ENCODE measurements around the gene TMED8. TPM values are rescaled to one million over a fixed set of nuclear protein-coding genes. Genes with fewer than 3 reads are reported as not detected.

The TMED8 gene
- total RNA-seq, 1 experiment from 2014 or later = 73.8 TPM

- Histone ChIP-seq H3K79me2 (ENCODE audit: low read length) (no peaks in the 10 kb centered on the region), H3K9me2 (replicated peaks; ENCODE audit: insufficient read depth, low read length) (no peaks in the 10 kb centered on the region), H2AFZ (ENCODE audit: low read length) (no peak overlapping the region), H3K27ac (ENCODE audit: low read length) (no peak overlapping the region), H3K27me3 (ENCODE audit: low read length) (no peaks in the 10 kb centered on the region), H3K36me3 (ENCODE audit: insufficient read depth, low read length) (no peaks in the 10 kb centered on the region; the same call in 1 of the 2 replicates), H3K4me3 (ENCODE audit: low read length) (no peak overlapping the region), H4K20me1 (ENCODE audit: insufficient read depth, low read depth, low read length) (no peaks in the 10 kb centered on the region), H3K4me2 (ENCODE audit: low read depth, low read length, poor library complexity, severe bottlenecking) (no peak overlapping the region), H3K4me1 (ENCODE audit: low read length) (no peaks in the 10 kb centered on the region), H3K9me3 (ENCODE audit: low read length) (no peaks in the 10 kb centered on the region), H3K9ac (ENCODE audit: low read length) (no peak overlapping the region)
- DNase-seq = no peak
Measured at GRCh38 chr14:77299771-77300170, 77.1 kb downstream of the TMED8 start.

GRCh38 chr14:77296906-77297305 is 80.0 kb downstream of the TMED8 start:
- DNase-seq = no peak
- H3K27ac ChIP-seq (ENCODE audit: low read length) = no peak overlapping the region
- no peak overlapping the region for H3K9ac ChIP-seq (ENCODE audit: low read length)
- H3K79me2 ChIP-seq (ENCODE audit: low read length) = no peaks in the 10 kb centered on the region
- H2AFZ ChIP-seq (ENCODE audit: low read length) = no peak overlapping the region
- no peaks in the 10 kb centered on the region for H3K9me3 ChIP-seq (ENCODE audit: low read length)
- H3K9me2 ChIP-seq (replicated peaks; ENCODE audit: insufficient read depth, low read length) = no peaks in the 10 kb centered on the region
- no peak overlapping the region for H3K4me3 ChIP-seq (ENCODE audit: low read length)
- H3K27me3 ChIP-seq (ENCODE audit: low read length) = no peaks in the 10 kb centered on the region
- no peaks in the 10 kb centered on the region for H4K20me1 ChIP-seq (ENCODE audit: insufficient read depth, low read depth, low read length)
- H3K4me1 ChIP-seq (ENCODE audit: low read length) = no peaks in the 10 kb centered on the region
- no peak overlapping the region for H3K4me2 ChIP-seq (ENCODE audit: low read depth, low read length, poor library complexity, severe bottlenecking)
- H3K36me3 ChIP-seq (ENCODE audit: insufficient read depth, low read length) = peaks cover 13% of the 10 kb centered on the region

- Histone ChIP-seq H3K9ac (ENCODE audit: low read length) (no peak overlapping the region), H3K27ac (ENCODE audit: low read length) (no peak overlapping the region), H3K9me3 (ENCODE audit: low read length) (no peaks in the 10 kb centered on the region), H3K9me2 (replicated peaks; ENCODE audit: insufficient read depth, low read length) (no peaks in the 10 kb centered on the region), H3K4me1 (ENCODE audit: low read length) (no peaks in the 10 kb centered on the region), H3K27me3 (ENCODE audit: low read length) (no peaks in the 10 kb centered on the region), H3K4me2 (ENCODE audit: low read depth, low read length, poor library complexity, severe bottlenecking) (no peak overlapping the region), H3K79me2 (ENCODE audit: low read length) (no peaks in the 10 kb centered on the region), H4K20me1 (ENCODE audit: insufficient read depth, low read depth, low read length) (no peaks in the 10 kb centered on the region), H2AFZ (ENCODE audit: low read length) (no peak overlapping the region), H3K4me3 (ENCODE audit: low read length) (no peak overlapping the region), H3K36me3 (ENCODE audit: insufficient read depth, low read length) (peaks cover 13% of the 10 kb centered on the region)
- no peak for DNase-seq
Measured at GRCh38 chr14:77296155-77296554, 80.7 kb downstream of the TMED8 start.

GRCh38 chr14:77290705-77291104 is 86.2 kb downstream of the TMED8 start:
- Histone ChIP-seq H3K9me2 (replicated peaks; ENCODE audit: insufficient read depth, low read length) (no peaks in the 10 kb centered on the region), H3K9me3 (ENCODE audit: low read length) (no peaks in the 10 kb centered on the region), H2AFZ (ENCODE audit: low read length) (no peak overlapping the region), H3K79me2 (ENCODE audit: low read length) (no peaks in the 10 kb centered on the region), H3K9ac (ENCODE audit: low read length) (no peak overlapping the region), H3K27ac (ENCODE audit: low read length) (no peak overlapping the region), H3K27me3 (ENCODE audit: low read length) (no peaks in the 10 kb centered on the region), H4K20me1 (ENCODE audit: insufficient read depth, low read depth, low read length) (no peaks in the 10 kb centered on the region), H3K4me1 (ENCODE audit: low read length) (no peaks in the 10 kb centered on the region), H3K4me2 (ENCODE audit: low read depth, low read length, poor library complexity, severe bottlenecking) (no peak overlapping the region), H3K4me3 (ENCODE audit: low read length) (no peak overlapping the region), H3K36me3 (ENCODE audit: insufficient read depth, low read length) (peaks cover 28% of the 10 kb centered on the region)
- DNase-seq = peak; percentile 59

GRCh38 chr14:77286576-77286975 is 90.3 kb downstream of the TMED8 start:
- Histone ChIP-seq H3K4me2 (ENCODE audit: low read depth, low read length, poor library complexity, severe bottlenecking) (no peak overlapping the region), H3K36me3 (ENCODE audit: insufficient read depth, low read length) (peaks cover 25% of the 10 kb centered on the region; the same call in 1 of the 2 replicates), H4K20me1 (ENCODE audit: insufficient read depth, low read depth, low read length) (no peaks in the 10 kb centered on the region), H3K9ac (ENCODE audit: low read length) (no peak overlapping the region), H3K27me3 (ENCODE audit: low read length) (no peaks in the 10 kb centered on the region), H3K79me2 (ENCODE audit: low read length) (no peaks in the 10 kb centered on the region), H3K27ac (ENCODE audit: low read length) (no peak overlapping the region), H2AFZ (ENCODE audit: low read length) (no peak overlapping the region), H3K9me2 (replicated peaks; ENCODE audit: insufficient read depth, low read length) (no peaks in the 10 kb centered on the region), H3K4me1 (ENCODE audit: low read length) (no peaks in the 10 kb centered on the region), H3K4me3 (ENCODE audit: low read length) (no peak overlapping the region), H3K9me3 (ENCODE audit: low read length) (no peaks in the 10 kb centered on the region)
- no peak for DNase-seq

Other genes starting within 250 kb of the TMED8 start
- not detected in 2 replicates for gene ZDHHC22, start 235.3 kb downstream of the TMED8 start, total RNA-seq (2014; rRNA removed; shearing (Covaris generic); ENCODE audit: low replicate concordance)
- 5.0 and 8.4 TPM in 2 replicates for gene TMEM63C, start 195.3 kb downstream of the TMED8 start, total RNA-seq (2014; rRNA removed; shearing (Covaris generic); ENCODE audit: low replicate concordance)
- gene NGB, start 105.9 kb downstream of the TMED8 start, total RNA-seq (2014; rRNA removed; shearing (Covaris generic); ENCODE audit: low replicate concordance) = not detected in 2 replicates
- 24.0 and 30.4 TPM in 2 replicates for gene POMT2, start 56.2 kb downstream of the TMED8 start, total RNA-seq (2014; rRNA removed; shearing (Covaris generic); ENCODE audit: low replicate concordance)
- 44.8 and 55.3 TPM in 2 replicates for gene GSTZ1, start 56.1 kb downstream of the TMED8 start, total RNA-seq (2014; rRNA removed; shearing (Covaris generic); ENCODE audit: low replicate concordance)
- gene SAMD15, start 285 bp upstream of the TMED8 start, total RNA-seq (2014; rRNA removed; shearing (Covaris generic); ENCODE audit: low replicate concordance) = 2.2 and 3.3 TPM in 2 replicates
- 0.60 and 0.97 TPM in 2 replicates for gene NOXRED1, start 46.4 kb upstream of the TMED8 start, total RNA-seq (2014; rRNA removed; shearing (Covaris generic); ENCODE audit: low replicate concordance)
- gene VIPAS39, start 80.5 kb upstream of the TMED8 start, total RNA-seq (2014; rRNA removed; shearing (Covaris generic); ENCODE audit: low replicate concordance) = 33.9 and 39.0 TPM in 2 replicates
- gene AHSA1, start 81.0 kb upstream of the TMED8 start, total RNA-seq (2014; rRNA removed; shearing (Covaris generic); ENCODE audit: low replicate concordance) = 200 and 369 TPM in 2 replicates
- gene ISM2, start 121.7 kb upstream of the TMED8 start, total RNA-seq (2014; rRNA removed; shearing (Covaris generic); ENCODE audit: low replicate concordance) = 0.11 and 0.89 TPM in 2 replicates
- 70.9 and 97.0 TPM in 2 replicates for gene SPTLC2, start 239.5 kb upstream of the TMED8 start, total RNA-seq (2014; rRNA removed; shearing (Covaris generic); ENCODE audit: low replicate concordance)

Measured in Karpas-422 (cell line).